OCI-LY7 (cell line): ENCODE measurements around the gene PIEZO2.

ENCODE experiments used
- CTCF ChIP-seq: fragments of 200-600 bp; sonication (generic); conservative IDR thresholded peaks from 2 replicates; pipeline ENCODE4 v1.5.1; 2014; ENCODE audit warnings: mild to moderate bottlenecking, antibody characterized with exemption, low read length, moderate library complexity, mixed read lengths
- EZH2phosphoT487 ChIP-seq: fragments of 200-600 bp; sonication (generic); IDR thresholded peaks from 2 replicates; pipeline ENCODE4 v1.6.1; 2018; ENCODE audit warnings: low read depth, borderline replicate concordance, mild to moderate bottlenecking, mixed run types, antibody characterized with exemption, low read length, moderate library complexity, mixed read lengths

- TF ChIP-seq CTCF = no peak
- no peak for TF ChIP-seq EZH2phosphoT487
Observed at GRCh38 chr18:11009147-11009546, 140.2 kb downstream of the PIEZO2 start.
